Esophagus muscularis mucosa (tissue), 4 donors: ENCODE results near the gene PPAN. TPM values are rescaled to one million over a fixed set of nuclear protein-coding genes. Genes with fewer than 3 reads are reported as not detected.

Experiments
- DNase-seq: peaks from one replicate; pipeline ENCODE4 v3.0.0-alpha.2; 2017; ENCODE audit errors: extremely low spot score
- H3K27ac ChIP-seq, 4 donors: fragments of 200-600 bp; sonication (generic); replicated peaks in 1 of 4; 1 replicate in 3 of 4; 2 replicates in 1 of 4; pipeline ENCODE4 v1.5.1; 2016 to 2019; ENCODE audit warnings: mild to moderate bottlenecking in 1 of 4
- H3K27me3 ChIP-seq, 4 donors: fragments of 200-600 bp; sonication (generic); one replicate each; pipeline versions ENCODE4 v1.5.1 to v1.6.0; 2016 to 2019
- H3K36me3 ChIP-seq, 4 donors: fragments of 200-600 bp; sonication (generic); one replicate each; pipeline ENCODE4 v1.5.1; 2016 to 2019
- H3K4me1 ChIP-seq, 4 donors: fragments of 200-600 bp; sonication (generic); one replicate each; pipeline ENCODE4 v1.5.1; 2016 to 2019
- H3K4me3 ChIP-seq, 4 donors: fragments of 200-600 bp; sonication (generic); 1 replicate in 2 of 4; 2 replicates in 2 of 4; pipeline ENCODE4 v1.5.1; 2016 to 2019; ENCODE audit warnings: mild to moderate bottlenecking in 4 of 4, moderate library complexity in 1 of 4
- H3K9me3 ChIP-seq, 4 donors: fragments of 200-600 bp; sonication (generic); 1 replicate in 3 of 4; 2 replicates in 1 of 4; pipeline ENCODE4 v1.5.1; 2016 to 2019
- CTCF ChIP-seq, 3 experiments: fragments of 200-600 bp in 2 of 3; fragments of 450-650 bp in 1 of 3; sonication (generic) in 2 of 3; IDR thresholded peaks; one replicate each; pipeline ENCODE4 v1.5.1; 2017 to 2019; ENCODE audit warnings: antibody characterized with exemption in 3 of 3, mild to moderate bottlenecking in 2 of 3, moderate library complexity in 1 of 3
- EP300 ChIP-seq: sonication (generic); formaldehyde crosslinking; IDR thresholded peaks from one replicate; pipeline ENCODE4 v1.6.1; 2017; ENCODE audit warnings: antibody characterized with exemption
- POLR2A ChIP-seq: fragments of 450-650 bp; IDR thresholded peaks from one replicate; pipeline ENCODE4 v1.6.1; 2017; ENCODE audit warnings: antibody characterized with exemption, moderate library complexity, mild to moderate bottlenecking, low read depth
- POLR2AphosphoS5 ChIP-seq, 2 donors: sonication (generic); formaldehyde crosslinking; IDR thresholded peaks; one replicate each; pipeline ENCODE4 v1.6.1; 2017; ENCODE audit warnings: antibody characterized with exemption in 2 of 2
- WGBS: methylation state at CpG from one replicate; pipeline ENCODE4 v1.1.5; 2018; 5-methylcytosine and 5-hydroxymethylcytosine counted together
- intact Hi-C: fragments of 100-400 bp; cut with DNase I; formaldehyde crosslinking; loops from one replicate; pipeline ENCODE4 v1.15.1; 2023
- total RNA-seq, 4 donors: library from RNA; depleted of rRNA; stranded (reverse); fragments of >200 nt; gene quantifications; one replicate each; pipeline versions ENCODE4 v1.1.0 to v1.2.1, GENCODE V29; 2016

PPAN gene
- total RNA-seq = 10 to 100 TPM; 22.7 to 39.3 (median 29.1) TPM

GRCh38 chr19:10106100-10106936, at the start of gene PPAN:
PPAN (plus strand) TSS chr19:10106362; CDS start chr19:10106395, 33 bp downstream.
- TF ChIP-seq POLR2AphosphoS5 (IDR thresholded peaks at IDR 0.05) (peak; percentile 91 to 98), POLR2A (peak; percentile 57), CTCF (IDR thresholded peaks at IDR 0.05) (peak in 1 of 3 experiments; percentile 46), EP300 (no peak)
- Histone ChIP-seq H3K9me3 (no peaks in the 10 kb centered on the region), H3K4me3 (peak within 1 kb of the TSS; percentile 66 to 94 (median 74)), H3K36me3 (peaks cover 39 to 44% (median 40%) of the 10 kb centered on the region in 4 donors), H3K27me3 (no peaks in the 10 kb centered on the region), H3K4me1 (peaks cover 13 to 25% (median 21%) of the 10 kb centered on the region in 4 donors), H3K27ac (peak within 1 kb of the TSS; percentile 58 to 85 (median 73))
- DNase-seq = peak; percentile 98
- 1% methylated on average over 38 of the region's 71 CpGs for WGBS
- intact Hi-C loops = loop anchor here (10.0 kb wide), 1 partner anchor 148 kb away; the partner anchor contains the start of gene MRPL4

GRCh38 chr19:10061717-10062310, 44.3 kb upstream of the PPAN start:
- no peaks in the 10 kb centered on the region for H3K4me1 ChIP-seq
- intact Hi-C loops = no loop called here
- 75% methylated on average over 3 of the region's 21 CpGs for WGBS
- peaks cover 0 to 80% (median 2%) of the 10 kb centered on the region in 4 donors for H3K27me3 ChIP-seq
- TF ChIP-seq EP300 = no peak
- TF ChIP-seq POLR2AphosphoS5 (IDR thresholded peaks at IDR 0.05) = no peak
- no peak for TF ChIP-seq POLR2A
- no peak for TF ChIP-seq CTCF (IDR thresholded peaks at IDR 0.05)
- no peak overlapping the region for H3K27ac ChIP-seq
- H3K36me3 ChIP-seq = no peaks in the 10 kb centered on the region
- no peak overlapping the region for H3K4me3 ChIP-seq
- DNase-seq = no peak
- no peaks in the 10 kb centered on the region for H3K9me3 ChIP-seq

- no peak for DNase-seq
- Histone ChIP-seq H3K4me3 (no peak overlapping the region), H3K4me1 (no peaks in the 10 kb centered on the region), H3K36me3 (no peaks in the 10 kb centered on the region), H3K27ac (no peak overlapping the region), H3K27me3 (peaks cover 0 to 74% (median 0%) of the 10 kb centered on the region in 4 donors), H3K9me3 (no peaks in the 10 kb centered on the region)
- intact Hi-C loops = no loop called here
- TF ChIP-seq POLR2A (no peak), POLR2AphosphoS5 (IDR thresholded peaks at IDR 0.05) (no peak), EP300 (no peak), CTCF (IDR thresholded peaks at IDR 0.05) (no peak)
- WGBS = 60% methylated on average over 4 of the region's 4 CpGs
Observed at GRCh38 chr19:10068205-10068604, 38.0 kb upstream of the PPAN start.

GRCh38 chr19:10069046-10069445, 37.1 kb upstream of the PPAN start:
- 60% methylated on average over 6 of the region's 6 CpGs for WGBS
- no peak for DNase-seq
- Histone ChIP-seq H3K27ac (no peak overlapping the region), H3K36me3 (no peaks in the 10 kb centered on the region), H3K4me1 (no peaks in the 10 kb centered on the region), H3K4me3 (no peak overlapping the region), H3K9me3 (peaks cover 0 to 8% (median 2%) of the 10 kb centered on the region in 4 donors), H3K27me3 (peaks cover 0 to 72% (median 0%) of the 10 kb centered on the region in 4 donors)
- TF ChIP-seq POLR2A = no peak
- TF ChIP-seq CTCF (IDR thresholded peaks at IDR 0.05) = no peak
- TF ChIP-seq POLR2AphosphoS5 (IDR thresholded peaks at IDR 0.05) = no peak
- intact Hi-C loops = no loop called here
